GM21576 (cell line): Measurements from ENCODE around the gene RSRP1.

Source experiments
- ATAC-seq: cut with Tn5 transposase; IDR thresholded peaks from one replicate; pipeline ENCODE4 v1.9.1; 2021; ENCODE audit warnings: mild to moderate bottlenecking, moderate library complexity; ENCODE audit not compliant: unreplicated experiment

The RSRP1 gene

GRCh38 chr1:25194054-25194453 lies 53.2 kb downstream of the RSRP1 start:
- ATAC-seq, result no peak

GRCh38 chr1:25193229-25193628 lies 54.0 kb downstream of the RSRP1 start:
- no peak for ATAC-seq
